NCI-H2081 treated with DMSO at 0.1 percent for 48 hours (cell line): ENCODE data around the gene COMT.

Experiments
- DNase-seq: peaks from one replicate; lab custom pipeline; 2025; lab: John Stamatoyannopoulos, UW

The COMT gene

GRCh38 chr22:19957445-19957844 is 15.9 kb downstream of the COMT start:
- no peak for DNase-seq

- DNase-seq, result no peak
Observed at GRCh38 chr22:19958083-19959042, 16.8 kb downstream of the COMT start.

GRCh38 chr22:19959043-19959586 is 17.5 kb downstream of the COMT start:
- no peak for DNase-seq

DNA sequence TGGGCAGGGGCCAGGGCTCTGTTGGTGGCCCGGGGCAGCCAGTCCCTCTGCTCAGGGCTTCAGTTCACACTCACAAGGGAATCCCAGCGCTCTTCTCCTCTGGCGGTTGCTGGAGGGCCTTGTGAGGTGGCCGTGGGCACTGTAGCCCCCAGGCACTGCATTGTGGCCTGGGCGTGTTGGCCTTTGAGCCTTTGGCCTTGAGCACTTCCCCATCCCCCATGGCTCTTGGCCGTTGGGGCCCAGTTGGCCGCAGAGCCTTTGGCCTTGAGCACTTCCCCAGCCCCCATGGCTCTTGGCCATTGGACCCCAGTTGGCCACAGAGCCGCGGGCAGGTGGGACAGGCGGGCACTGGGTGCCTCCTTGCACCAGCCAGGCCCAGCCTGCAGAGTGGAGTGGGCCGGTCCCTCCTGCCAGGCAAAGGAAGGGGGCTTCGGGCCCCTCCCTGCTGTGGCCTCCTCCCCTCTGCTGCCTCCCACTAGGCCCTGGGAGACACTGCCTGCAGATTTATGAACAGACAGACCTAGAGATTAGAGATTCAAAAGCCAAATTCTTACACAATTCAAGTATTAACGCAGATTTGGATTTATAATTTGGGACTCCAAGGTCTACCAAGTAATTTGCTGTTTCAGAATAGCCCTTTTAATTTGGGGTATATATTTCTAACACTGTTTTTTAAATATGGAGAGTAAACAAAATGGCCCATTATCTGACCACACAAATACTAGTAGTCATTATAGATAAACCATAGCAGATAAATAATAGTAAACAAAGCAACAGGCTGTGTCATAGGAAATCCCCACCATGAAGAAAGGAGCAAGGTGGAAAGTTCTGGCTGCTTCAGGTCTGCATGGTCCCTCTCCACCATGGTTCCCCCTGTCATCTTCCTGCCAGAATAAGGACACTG is 18.3 kb downstream of the COMT start:
- DNase-seq, result no peak

DNA sequence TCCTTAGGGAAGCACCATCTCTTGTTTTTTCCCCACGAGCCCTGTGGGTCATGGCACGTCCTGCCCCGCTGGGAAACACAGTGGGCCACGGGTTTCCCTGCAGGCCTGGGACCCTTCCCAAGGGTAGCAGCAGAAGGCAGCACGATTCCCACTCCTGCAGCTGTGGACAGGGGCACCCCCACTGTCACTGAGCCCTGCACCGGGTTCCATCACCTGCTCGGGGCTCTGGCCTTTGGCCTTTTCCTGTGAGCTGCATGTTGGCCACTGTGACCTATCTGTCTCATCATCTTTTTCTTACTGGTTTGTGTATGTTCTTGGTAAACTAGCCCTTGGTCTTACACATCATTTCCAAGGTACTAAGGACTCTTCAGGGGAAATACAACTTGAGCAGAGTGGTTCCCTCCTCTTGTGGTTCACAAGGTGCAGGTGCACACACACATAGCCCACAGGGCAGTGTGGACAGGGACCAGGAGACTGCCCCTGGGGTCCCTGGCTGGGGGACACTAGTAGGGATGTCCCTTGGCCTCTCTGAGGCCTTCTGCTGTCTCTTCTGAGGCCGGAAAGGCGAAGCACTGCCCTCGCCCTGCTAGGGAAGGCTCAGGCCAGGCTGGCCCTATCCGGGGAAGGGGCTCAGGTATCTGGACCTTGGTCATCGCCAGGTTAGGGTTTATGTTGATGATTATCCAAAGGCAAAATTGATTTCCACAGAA is 19.1 kb downstream of the COMT start:
- no peak for DNase-seq

DNA sequence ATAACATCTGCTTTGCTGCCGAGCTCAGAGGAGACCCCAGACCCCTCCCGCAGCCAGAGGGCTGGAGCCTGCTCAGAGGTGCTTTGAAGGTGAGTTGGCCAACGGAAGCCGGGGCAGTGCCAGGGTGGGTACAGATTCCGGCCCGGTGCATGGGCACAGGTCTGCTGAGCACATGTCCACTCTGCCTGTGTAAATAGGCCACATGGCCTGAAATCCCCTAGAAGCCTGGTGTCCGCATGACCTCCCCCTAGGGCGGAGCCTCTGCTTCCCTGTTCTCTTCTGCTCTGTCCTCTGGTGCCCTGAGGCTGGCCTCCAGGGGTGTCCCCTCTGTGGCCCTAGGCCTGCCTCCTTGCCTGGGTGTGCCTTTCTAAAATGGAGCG is 19.6 kb downstream of the COMT start:
- no peak for DNase-seq

DNA sequence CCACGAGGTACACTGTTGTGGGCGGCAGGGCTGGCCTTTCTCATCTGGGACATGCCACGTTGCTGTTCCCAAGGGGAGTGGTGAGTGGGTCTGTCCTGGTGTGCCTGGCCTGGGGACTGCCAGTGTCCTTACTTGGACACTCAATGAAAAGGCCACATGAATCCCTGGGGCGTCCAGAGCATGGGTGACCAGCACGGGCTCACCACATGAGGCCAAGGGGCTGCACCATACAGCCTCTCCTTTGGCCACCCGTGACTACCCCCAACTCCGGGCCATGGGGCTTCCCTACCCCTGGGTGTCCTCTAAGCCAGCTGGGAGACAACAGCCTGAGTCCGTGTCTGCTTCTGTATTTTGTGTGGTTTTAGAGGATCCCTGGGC is 20.3 kb downstream of the COMT start:
- DNase-seq, result no peak

DNA sequence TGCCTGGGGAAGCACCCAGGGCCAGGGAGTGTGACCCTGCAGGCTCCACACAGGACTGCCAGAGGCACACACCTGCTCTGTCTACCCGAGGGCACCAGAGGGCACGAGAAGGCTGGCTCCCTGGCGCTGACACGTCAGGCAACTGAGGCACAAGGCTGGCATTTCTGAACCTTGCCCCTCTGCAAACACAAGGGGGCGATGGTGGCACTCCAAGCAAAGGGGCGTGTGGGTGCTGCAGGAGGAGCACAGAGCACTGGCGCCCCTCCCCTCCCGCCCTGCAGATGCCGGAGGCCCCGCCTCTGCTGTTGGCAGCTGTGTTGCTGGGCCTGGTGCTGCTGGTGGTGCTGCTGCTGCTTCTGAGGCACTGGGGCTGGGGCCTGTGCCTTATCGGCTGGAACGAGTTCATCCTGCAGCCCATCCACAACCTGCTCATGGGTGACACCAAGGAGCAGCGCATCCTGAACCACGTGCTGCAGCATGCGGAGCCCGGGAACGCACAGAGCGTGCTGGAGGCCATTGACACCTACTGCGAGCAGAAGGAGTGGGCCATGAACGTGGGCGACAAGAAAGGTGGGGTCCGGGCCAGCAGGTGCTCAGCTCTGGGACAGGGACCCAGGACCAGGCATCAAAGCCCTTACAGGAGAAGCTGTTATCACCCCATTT is 20.8 kb downstream of the COMT start:
- DNase-seq, result no peak

DNA sequence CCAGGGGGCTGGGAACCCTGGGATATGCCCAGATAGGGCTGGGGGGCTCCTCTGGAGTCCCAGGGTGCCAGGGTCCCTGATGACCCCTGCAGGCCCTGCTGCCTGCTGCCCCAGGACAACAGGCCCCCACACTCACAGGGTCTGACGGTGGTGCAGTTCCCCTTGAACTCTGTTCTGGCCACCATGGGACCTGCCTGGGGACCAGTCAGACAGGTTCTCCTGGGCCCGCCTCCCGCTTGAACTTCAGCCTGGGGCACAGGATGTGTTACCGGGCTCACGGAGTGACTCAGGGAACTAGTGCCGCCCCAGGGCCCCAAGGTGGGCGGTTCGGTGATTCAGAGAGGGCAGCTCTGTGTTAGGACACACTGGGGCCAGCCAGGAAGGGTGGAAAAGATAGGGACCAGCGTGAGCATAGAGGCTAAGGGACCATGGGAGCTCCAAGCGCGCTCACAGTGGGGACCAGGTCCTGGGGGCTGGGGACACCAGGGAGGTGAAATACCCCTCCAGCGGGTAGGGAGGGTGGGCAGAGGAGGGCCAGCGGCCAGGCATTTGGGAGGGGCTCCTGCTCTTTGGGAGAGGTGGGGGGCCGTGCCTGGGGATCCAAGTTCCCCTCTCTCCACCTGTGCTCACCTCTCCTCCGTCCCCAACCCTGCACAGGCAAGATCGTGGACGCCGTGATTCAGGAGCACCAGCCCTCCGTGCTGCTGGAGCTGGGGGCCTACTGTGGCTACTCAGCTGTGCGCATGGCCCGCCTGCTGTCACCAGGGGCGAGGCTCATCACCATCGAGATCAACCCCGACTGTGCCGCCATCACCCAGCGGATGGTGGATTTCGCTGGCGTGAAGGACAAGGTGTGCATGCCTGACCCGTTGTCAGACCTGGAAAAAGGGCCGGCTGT is 21.6 kb downstream of the COMT start:
- DNase-seq, result no peak

GRCh38 chr22:19963863-19964642 is 22.5 kb downstream of the COMT start:
- no peak for DNase-seq

- no peak for DNase-seq
Observed at GRCh38 chr22:19964701-19965386, 23.3 kb downstream of the COMT start.

DNA sequence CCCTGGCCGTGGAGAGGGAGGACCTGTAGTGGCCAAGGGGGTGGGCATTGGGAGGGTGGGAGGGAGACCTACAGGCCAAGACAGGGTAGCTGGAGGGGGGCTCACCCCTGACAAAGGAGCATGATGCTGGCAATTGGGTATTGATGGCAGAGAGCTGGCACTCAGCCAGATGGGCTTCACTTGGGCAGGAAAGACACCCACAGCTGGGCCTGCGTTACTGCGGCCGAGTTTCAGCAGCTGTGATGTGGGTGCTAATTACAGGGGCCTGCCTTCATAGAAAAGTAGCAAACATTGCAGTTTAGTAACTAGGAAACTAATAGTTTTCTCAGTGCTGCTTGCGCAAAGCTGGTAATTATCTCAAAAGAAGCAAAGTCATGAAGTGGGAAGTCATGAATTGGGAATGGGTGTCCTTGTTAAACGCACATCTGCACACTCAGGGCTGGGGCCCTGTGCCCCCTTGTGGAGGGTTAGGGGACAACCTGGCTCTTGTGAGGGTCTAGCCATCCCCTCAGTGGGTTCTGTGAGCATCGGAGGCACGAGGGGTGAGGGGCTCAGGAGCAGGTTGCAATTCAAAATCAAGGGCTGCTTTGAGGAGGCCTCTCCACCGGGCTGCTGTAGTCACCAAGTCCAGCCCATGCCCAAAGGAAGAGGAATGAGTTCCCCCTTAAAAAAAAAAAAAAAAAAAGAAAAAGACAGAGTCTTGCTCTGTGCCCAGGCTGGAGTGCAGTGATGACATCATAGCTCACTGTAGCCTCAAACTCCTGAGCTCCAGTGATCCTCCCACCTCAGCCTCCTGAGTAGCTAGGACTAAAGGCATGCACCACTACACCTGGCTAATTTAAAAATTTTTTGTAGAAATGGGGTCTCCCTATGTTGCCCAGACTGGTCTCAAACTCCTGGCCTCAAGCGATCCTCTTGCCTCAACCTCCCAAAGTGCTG is 24.5 kb downstream of the COMT start:
- no peak for DNase-seq

DNA sequence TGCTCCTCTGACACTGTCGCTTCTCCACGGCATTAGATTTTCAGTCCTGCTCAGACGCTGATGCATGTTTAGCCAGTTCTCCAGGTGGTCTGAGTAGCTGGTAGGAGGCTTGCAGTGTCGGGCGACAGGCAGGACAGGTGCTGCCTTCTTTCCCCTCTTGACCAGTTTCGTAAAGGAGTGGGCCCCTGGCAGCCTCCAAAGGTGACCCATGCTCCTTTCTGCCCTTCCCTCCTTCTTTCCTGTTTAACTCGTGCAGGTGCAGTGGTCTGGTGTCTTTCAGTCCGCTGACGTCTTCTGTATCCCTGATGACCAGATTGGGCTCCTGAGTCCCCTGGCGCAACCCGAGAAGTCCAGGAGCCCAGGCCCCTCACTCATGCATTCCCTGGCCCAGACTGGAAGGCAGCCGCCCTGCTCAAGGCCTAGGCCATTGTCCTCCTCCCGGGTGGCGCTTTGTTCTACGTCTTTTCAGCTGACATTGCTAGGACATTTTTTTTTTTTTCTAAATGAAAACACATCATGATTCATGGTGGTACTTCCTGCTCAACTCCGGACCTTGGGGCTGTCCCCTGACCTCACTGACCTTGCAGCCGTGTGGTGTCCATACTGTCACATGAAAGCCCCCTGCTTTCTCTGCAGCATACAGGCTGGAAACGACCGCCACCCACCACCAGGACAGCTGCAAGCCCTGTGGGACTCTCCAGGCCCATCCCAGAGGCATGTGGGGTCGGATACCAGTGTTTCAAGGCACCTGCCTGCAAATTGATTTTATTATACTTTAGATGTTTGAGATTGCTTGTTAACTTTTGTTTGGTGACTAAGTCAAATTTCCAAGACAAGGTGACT is 25.6 kb downstream of the COMT start:
- no peak for DNase-seq

- DNase-seq, result no peak
Observed at GRCh38 chr22:19967850-19968449, 26.4 kb downstream of the COMT start.

GRCh38 chr22:19968450-19968891 is 26.9 kb downstream of the COMT start:
- no peak for DNase-seq

DNA sequence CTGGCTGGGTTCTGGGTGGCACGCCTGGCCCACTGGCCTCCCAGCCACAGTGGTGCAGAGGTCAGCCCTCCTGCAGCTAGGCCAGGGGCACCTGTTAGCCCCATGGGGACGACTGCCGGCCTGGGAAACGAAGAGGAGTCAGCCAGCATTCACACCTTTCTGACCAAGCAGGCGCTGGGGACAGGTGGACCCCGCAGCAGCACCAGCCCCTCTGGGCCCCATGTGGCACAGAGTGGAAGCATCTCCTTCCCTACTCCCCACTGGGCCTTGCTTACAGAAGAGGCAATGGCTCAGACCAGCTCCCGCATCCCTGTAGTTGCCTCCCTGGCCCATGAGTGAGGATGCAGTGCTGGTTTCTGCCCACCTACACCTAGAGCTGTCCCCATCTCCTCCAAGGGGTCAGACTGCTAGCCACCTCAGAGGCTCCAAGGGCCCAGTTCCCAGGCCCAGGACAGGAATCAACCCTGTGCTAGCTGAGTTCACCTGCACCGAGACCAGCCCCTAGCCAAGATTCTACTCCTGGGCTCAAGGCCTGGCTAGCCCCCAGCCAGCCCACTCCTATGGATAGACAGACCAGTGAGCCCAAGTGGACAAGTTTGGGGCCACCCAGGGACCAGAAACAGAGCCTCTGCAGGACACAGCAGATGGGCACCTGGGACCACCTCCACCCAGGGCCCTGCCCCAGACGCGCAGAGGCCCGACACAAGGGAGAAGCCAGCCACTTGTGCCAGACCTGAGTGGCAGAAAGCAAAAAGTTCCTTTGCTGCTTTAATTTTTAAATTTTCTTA is 27.8 kb downstream of the COMT start:
- no peak for DNase-seq
